HepG2 (cell line): ENCODE results near the gene BCAR3. TPM values are rescaled to one million over a fixed set of nuclear protein-coding genes. Genes with fewer than 3 reads are reported as not detected.

Experiments
- CEBPG ChIP-seq: IDR thresholded peaks from 2 replicates; pipeline ENCODE4 v1.6.1; 2016
- ELF3 ChIP-seq: IDR thresholded peaks from 2 replicates; pipeline ENCODE4 v1.6.1; 2016; ENCODE audit warnings: missing genetic modification reagents, missing compliant biosample characterization
- FOSL1 ChIP-seq: sonication (generic); formaldehyde crosslinking; IDR thresholded peaks from 2 replicates; pipeline ENCODE4 v1.9.0; 2021; ENCODE audit warnings: missing genetic modification reagents, borderline replicate concordance
- FOXA1 ChIP-seq, 2 experiments: fragments of 450-650 bp in 1 of 2; sonication (generic) in 1 of 2; formaldehyde crosslinking in 1 of 2; IDR thresholded peaks; 2 replicates each; pipeline versions ENCODE4 v1.4.0 to v1.6.1; 2016 to 2020; ENCODE audit warnings: missing genetic modification reagents in 1 of 2
- GATAD2A ChIP-seq: IDR thresholded peaks from 2 replicates; pipeline ENCODE4 v1.6.1; 2016
- NR2F2 ChIP-seq: IDR thresholded peaks from 2 replicates; pipeline ENCODE4 v1.6.1; 2012; ENCODE audit warnings: low read depth, inconsistent platforms, borderline replicate concordance
- ZBTB20 ChIP-seq: sonication (generic); formaldehyde crosslinking; IDR thresholded peaks from 2 replicates; pipeline ENCODE4 v1.8.1; 2023; ENCODE audit warnings: missing genetic modification reagents, low read depth, mild to moderate bottlenecking, borderline replicate concordance
- ZEB1 ChIP-seq: IDR thresholded peaks from 2 replicates; pipeline ENCODE4 v1.6.1; 2012; ENCODE audit warnings: mild to moderate bottlenecking, low read depth, inconsistent platforms; ENCODE audit not compliant: insufficient replicate concordance
- ZNF674 ChIP-seq: sonication (generic); formaldehyde crosslinking; IDR thresholded peaks from 2 replicates; pipeline ENCODE4 v1.5.0; 2020; ENCODE audit warnings: low read depth, mild to moderate bottlenecking, missing genetic modification reagents
- polyA plus RNA-seq, 8 experiments: library from polyadenylated mRNA; depleted of rRNA in 3 of 8; stranded (reverse) in 7 of 8; unstranded in 1 of 8; fragments of >200 nt; fragmentation: Illumina TruSeq in 4 of 8; extraction: Trizol in 4 of 8; gene quantifications; 2 replicates each; pipeline versions ENCODE4 v1.2.1 to v1.2.3, GENCODE V29; 2011 to 2016; ENCODE audit warnings: low read depth in 4 of 8, missing spikeins in 1 of 8, mixed read lengths in 1 of 8; ENCODE audit not compliant: insufficient read depth in 1 of 8
- total RNA-seq, 5 experiments: library from RNA; depleted of rRNA; stranded (reverse); fragments of >200 nt; fragmentation: Illumina TruSeq; extraction: Trizol; gene quantifications; 2 replicates each; pipeline ENCODE4 v1.2.3, GENCODE V29; 2016; ENCODE audit warnings: low read depth in 1 of 5
- TF ChIP-seq, protein P1 (sequence below), 2 experiments: sonication (generic) in 1 of 2; formaldehyde crosslinking in 1 of 2; IDR thresholded peaks; 2 replicates each; pipeline versions ENCODE4 v1.4.0 to v1.6.1; 2016 to 2020; ENCODE audit warnings: borderline replicate concordance in 1 of 2, low read depth in 1 of 2, mild to moderate bottlenecking in 1 of 2, missing genetic modification reagents in 1 of 2
- TF ChIP-seq, protein P2 (sequence below): sonication (generic); formaldehyde crosslinking; IDR thresholded peaks from 2 replicates; pipeline ENCODE4 v1.4.0; 2020; ENCODE audit warnings: missing genetic modification reagents
- TF ChIP-seq, protein P3 (sequence below): sonication (generic); IDR thresholded peaks from 2 replicates; pipeline ENCODE4 v1.6.1; 2016; ENCODE audit warnings: low read depth, borderline replicate concordance
- TF ChIP-seq, protein P4 (sequence below): sonication (generic); formaldehyde crosslinking; IDR thresholded peaks from 2 replicates; pipeline ENCODE4 v1.5.0; 2020; ENCODE audit warnings: missing genetic modification reagents
- TF ChIP-seq, protein P5 (sequence below): sonication (generic); formaldehyde crosslinking; IDR thresholded peaks from 2 replicates; pipeline ENCODE4 v1.4.0; 2020; ENCODE audit warnings: missing genetic modification reagents
- TF ChIP-seq, protein P6 (sequence below): sonication (generic); formaldehyde crosslinking; IDR thresholded peaks from 2 replicates; pipeline ENCODE4 v1.9.0; 2021; ENCODE audit warnings: missing genetic modification reagents, borderline replicate concordance
- TF ChIP-seq, protein P7 (sequence below): sonication (generic); formaldehyde crosslinking; IDR thresholded peaks from 2 replicates; pipeline ENCODE4 v1.4.0; 2020; ENCODE audit warnings: missing genetic modification reagents

BCAR3 gene
- total and polyA plus RNA-seq, 2 of the 13 experiments (the other 11 are each of a cell fraction or from before 2014, with no cell fraction given) = 3.6 to 4.8 TPM

DNA sequence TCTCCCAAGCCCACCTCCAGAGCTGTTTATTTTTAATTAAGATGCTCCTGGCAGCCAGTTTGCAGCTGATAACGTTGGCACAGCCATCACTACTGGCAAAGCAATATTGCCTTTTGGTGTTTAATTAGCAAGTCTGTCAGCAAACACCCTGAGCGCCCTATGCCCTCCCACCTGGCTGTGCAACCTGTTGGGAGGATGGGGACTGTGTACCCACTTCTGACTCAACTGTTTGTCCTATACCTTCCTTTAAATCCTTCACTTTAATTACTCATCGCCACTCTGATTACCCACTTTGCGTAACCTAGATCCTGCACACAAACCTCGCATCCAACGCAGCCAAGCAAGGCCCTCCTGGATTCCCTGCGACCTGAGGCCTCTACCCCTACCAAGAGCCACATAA lies 67.1 kb downstream of the BCAR3 start (continued):
- TF ChIP-seq, protein P1, sequence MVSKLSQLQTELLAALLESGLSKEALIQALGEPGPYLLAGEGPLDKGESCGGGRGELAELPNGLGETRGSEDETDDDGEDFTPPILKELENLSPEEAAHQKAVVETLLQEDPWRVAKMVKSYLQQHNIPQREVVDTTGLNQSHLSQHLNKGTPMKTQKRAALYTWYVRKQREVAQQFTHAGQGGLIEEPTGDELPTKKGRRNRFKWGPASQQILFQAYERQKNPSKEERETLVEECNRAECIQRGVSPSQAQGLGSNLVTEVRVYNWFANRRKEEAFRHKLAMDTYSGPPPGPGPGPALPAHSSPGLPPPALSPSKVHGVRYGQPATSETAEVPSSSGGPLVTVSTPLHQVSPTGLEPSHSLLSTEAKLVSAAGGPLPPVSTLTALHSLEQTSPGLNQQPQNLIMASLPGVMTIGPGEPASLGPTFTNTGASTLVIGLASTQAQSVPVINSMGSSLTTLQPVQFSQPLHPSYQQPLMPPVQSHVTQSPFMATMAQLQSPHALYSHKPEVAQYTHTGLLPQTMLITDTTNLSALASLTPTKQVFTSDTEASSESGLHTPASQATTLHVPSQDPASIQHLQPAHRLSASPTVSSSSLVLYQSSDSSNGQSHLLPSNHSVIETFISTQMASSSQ (IDR thresholded peaks at IDR 0.05; ENCODE audit: low read depth) = no peak
- TF ChIP-seq, protein P1 (CRISPR knock-in tag; IDR thresholded peaks at IDR 0.05; ENCODE audit: borderline replicate concordance) = no peak
- TF ChIP-seq ELF3 (CRISPR knock-in tag) (0 out of 2 replicates have a peak, but pooled peaks have one; percentile 15), NR2F2 (no peak), ZNF674 (CRISPR knock-in tag) (no peak), FOXA1 (IDR thresholded peaks at IDR 0.05) (no peak), FOXA1 (CRISPR knock-in tag; IDR thresholded peaks at IDR 0.05) (peak; percentile 44; the same call in 1 of the 2 replicates), ZEB1 (peak; percentile 5), ZBTB20 (CRISPR knock-in tag) (0 out of 2 replicates have a peak, but pooled peaks have one; percentile 55), FOSL1 (CRISPR knock-in tag) (0 out of 2 replicates have a peak, but pooled peaks have one; percentile 37), CEBPG (CRISPR knock-in tag) (peak; percentile 41; the same call in 1 of the 2 replicates), GATAD2A (CRISPR knock-in tag) (peak; percentile 41; the same call in 1 of the 2 replicates)
- TF ChIP-seq, protein P2, sequence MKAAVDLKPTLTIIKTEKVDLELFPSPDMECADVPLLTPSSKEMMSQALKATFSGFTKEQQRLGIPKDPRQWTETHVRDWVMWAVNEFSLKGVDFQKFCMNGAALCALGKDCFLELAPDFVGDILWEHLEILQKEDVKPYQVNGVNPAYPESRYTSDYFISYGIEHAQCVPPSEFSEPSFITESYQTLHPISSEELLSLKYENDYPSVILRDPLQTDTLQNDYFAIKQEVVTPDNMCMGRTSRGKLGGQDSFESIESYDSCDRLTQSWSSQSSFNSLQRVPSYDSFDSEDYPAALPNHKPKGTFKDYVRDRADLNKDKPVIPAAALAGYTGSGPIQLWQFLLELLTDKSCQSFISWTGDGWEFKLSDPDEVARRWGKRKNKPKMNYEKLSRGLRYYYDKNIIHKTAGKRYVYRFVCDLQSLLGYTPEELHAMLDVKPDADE (CRISPR knock-in tag) = no peak
- TF ChIP-seq, protein P3, sequence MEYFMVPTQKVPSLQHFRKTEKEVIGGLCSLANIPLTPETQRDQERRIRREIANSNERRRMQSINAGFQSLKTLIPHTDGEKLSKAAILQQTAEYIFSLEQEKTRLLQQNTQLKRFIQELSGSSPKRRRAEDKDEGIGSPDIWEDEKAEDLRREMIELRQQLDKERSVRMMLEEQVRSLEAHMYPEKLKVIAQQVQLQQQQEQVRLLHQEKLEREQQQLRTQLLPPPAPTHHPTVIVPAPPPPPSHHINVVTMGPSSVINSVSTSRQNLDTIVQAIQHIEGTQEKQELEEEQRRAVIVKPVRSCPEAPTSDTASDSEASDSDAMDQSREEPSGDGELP = peak; percentile 18; the same call in 1 of the 2 replicates
- TF ChIP-seq, protein P4, sequence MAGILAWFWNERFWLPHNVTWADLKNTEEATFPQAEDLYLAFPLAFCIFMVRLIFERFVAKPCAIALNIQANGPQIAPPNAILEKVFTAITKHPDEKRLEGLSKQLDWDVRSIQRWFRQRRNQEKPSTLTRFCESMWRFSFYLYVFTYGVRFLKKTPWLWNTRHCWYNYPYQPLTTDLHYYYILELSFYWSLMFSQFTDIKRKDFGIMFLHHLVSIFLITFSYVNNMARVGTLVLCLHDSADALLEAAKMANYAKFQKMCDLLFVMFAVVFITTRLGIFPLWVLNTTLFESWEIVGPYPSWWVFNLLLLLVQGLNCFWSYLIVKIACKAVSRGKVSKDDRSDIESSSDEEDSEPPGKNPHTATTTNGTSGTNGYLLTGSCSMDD (CRISPR knock-in tag) = no peak
- TF ChIP-seq, protein P5, sequence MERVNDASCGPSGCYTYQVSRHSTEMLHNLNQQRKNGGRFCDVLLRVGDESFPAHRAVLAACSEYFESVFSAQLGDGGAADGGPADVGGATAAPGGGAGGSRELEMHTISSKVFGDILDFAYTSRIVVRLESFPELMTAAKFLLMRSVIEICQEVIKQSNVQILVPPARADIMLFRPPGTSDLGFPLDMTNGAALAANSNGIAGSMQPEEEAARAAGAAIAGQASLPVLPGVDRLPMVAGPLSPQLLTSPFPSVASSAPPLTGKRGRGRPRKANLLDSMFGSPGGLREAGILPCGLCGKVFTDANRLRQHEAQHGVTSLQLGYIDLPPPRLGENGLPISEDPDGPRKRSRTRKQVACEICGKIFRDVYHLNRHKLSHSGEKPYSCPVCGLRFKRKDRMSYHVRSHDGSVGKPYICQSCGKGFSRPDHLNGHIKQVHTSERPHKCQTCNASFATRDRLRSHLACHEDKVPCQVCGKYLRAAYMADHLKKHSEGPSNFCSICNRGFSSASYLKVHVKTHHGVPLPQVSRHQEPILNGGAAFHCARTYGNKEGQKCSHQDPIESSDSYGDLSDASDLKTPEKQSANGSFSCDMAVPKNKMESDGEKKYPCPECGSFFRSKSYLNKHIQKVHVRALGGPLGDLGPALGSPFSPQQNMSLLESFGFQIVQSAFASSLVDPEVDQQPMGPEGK = no peak
- TF ChIP-seq, protein P6, sequence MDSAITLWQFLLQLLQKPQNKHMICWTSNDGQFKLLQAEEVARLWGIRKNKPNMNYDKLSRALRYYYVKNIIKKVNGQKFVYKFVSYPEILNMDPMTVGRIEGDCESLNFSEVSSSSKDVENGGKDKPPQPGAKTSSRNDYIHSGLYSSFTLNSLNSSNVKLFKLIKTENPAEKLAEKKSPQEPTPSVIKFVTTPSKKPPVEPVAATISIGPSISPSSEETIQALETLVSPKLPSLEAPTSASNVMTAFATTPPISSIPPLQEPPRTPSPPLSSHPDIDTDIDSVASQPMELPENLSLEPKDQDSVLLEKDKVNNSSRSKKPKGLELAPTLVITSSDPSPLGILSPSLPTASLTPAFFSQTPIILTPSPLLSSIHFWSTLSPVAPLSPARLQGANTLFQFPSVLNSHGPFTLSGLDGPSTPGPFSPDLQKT = no peak
- TF ChIP-seq, protein P7, sequence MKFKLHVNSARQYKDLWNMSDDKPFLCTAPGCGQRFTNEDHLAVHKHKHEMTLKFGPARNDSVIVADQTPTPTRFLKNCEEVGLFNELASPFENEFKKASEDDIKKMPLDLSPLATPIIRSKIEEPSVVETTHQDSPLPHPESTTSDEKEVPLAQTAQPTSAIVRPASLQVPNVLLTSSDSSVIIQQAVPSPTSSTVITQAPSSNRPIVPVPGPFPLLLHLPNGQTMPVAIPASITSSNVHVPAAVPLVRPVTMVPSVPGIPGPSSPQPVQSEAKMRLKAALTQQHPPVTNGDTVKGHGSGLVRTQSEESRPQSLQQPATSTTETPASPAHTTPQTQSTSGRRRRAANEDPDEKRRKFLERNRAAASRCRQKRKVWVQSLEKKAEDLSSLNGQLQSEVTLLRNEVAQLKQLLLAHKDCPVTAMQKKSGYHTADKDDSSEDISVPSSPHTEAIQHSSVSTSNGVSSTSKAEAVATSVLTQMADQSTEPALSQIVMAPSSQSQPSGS (CRISPR knock-in tag) = no peak
